ENCODE results near the gene FANCC. TPM values are rescaled to one million over a fixed set of nuclear protein-coding genes. Genes with fewer than 3 reads are reported as not detected.

FANCC gene
- total RNA-seq, 1 experiment from 2014 or later: 14.0 TPM

- H3K9me3 ChIP-seq (ENCODE audit: low read length): no peaks in the 10 kb centered on the region
Measured at GRCh38 chr9:95053611-95054570, 263.6 kb downstream of the FANCC start.

GRCh38 chr9:95049761-95050160 is 267.7 kb downstream of the FANCC start:
- no peaks in the 10 kb centered on the region; the same call in 1 of the 2 replicates for H3K27me3 ChIP-seq (ENCODE audit: low read length)
- peaks cover 28% of the 10 kb centered on the region for H4K20me1 ChIP-seq (ENCODE audit: insufficient read depth, low read depth, low read length)
- no peaks in the 10 kb centered on the region for H3K9me2 ChIP-seq (replicated peaks; ENCODE audit: insufficient read depth, low read length)
- no peak overlapping the region for H3K4me3 ChIP-seq (ENCODE audit: low read length)
- H2AFZ ChIP-seq (ENCODE audit: low read length): no peak overlapping the region
- peaks cover 14% of the 10 kb centered on the region for H3K4me1 ChIP-seq (ENCODE audit: low read length)
- no peak overlapping the region for H3K9ac ChIP-seq (ENCODE audit: low read length)
- H3K4me2 ChIP-seq (ENCODE audit: low read depth, low read length, poor library complexity, severe bottlenecking): no peak overlapping the region
- no peak for DNase-seq
- no peaks in the 10 kb centered on the region for H3K9me3 ChIP-seq (ENCODE audit: low read length)
- no peaks in the 10 kb centered on the region for H3K79me2 ChIP-seq (ENCODE audit: low read length)
- H3K27ac ChIP-seq (ENCODE audit: low read length): no peak overlapping the region
- no peaks in the 10 kb centered on the region for H3K36me3 ChIP-seq (ENCODE audit: insufficient read depth, low read length)

More at GRCh38 chr9:95053611-95054570, 263.6 kb downstream of the FANCC start:
- Histone ChIP-seq H3K27me3 (ENCODE audit: low read length) (no peaks in the 10 kb centered on the region), H3K79me2 (ENCODE audit: low read length) (no peaks in the 10 kb centered on the region), H2AFZ (ENCODE audit: low read length) (no peak overlapping the region), H3K9me2 (replicated peaks; ENCODE audit: insufficient read depth, low read length) (no peaks in the 10 kb centered on the region), H3K4me2 (ENCODE audit: low read depth, low read length, poor library complexity, severe bottlenecking) (no peak overlapping the region), H3K27ac (ENCODE audit: low read length) (no peak overlapping the region), H3K4me1 (ENCODE audit: low read length) (peaks cover 2% of the 10 kb centered on the region; the same call in 1 of the 2 replicates), H3K36me3 (ENCODE audit: insufficient read depth, low read length) (no peaks in the 10 kb centered on the region), H3K4me3 (ENCODE audit: low read length) (no peak overlapping the region), H3K9ac (ENCODE audit: low read length) (no peak overlapping the region), H4K20me1 (ENCODE audit: insufficient read depth, low read depth, low read length) (peaks cover 6% of the 10 kb centered on the region; the same call in 1 of the 2 replicates)
- DNase-seq: no peak

Small RNA genes lying within 50 kb of the gene (small RNA-seq; reads per million reads assigned to genes)
- gene MIR23B (10.2 reads per million, percentile 92 among the genes with 10 or more reads in this experiment), gene MIR27B (1,634 reads per million, percentile 100 among the genes with 10 or more reads in this experiment), gene MIR3074 (not detected), gene MIR6081 (not detected), gene RNA5SP288 (17.1 reads per million, percentile 96 among the genes with 10 or more reads in this experiment)

Other genes starting within 250 kb of the FANCC start
- 11.7 and 12.4 TPM in 2 replicates for gene PTCH1, start 199.3 kb upstream of the FANCC start, total RNA-seq (2014; rRNA removed; shearing (Covaris generic); ENCODE audit: low replicate concordance)

Measured in Karpas-422 (cell line).